ENCODE results near the gene MAP3K21.

The MAP3K21 gene

GRCh38 chr1:233390842-233391737 lies 63.6 kb downstream of the MAP3K21 start:
- no peak for DNase-seq

GRCh38 chr1:233393084-233393840 lies 65.7 kb downstream of the MAP3K21 start:
- no peak for DNase-seq

DNA sequence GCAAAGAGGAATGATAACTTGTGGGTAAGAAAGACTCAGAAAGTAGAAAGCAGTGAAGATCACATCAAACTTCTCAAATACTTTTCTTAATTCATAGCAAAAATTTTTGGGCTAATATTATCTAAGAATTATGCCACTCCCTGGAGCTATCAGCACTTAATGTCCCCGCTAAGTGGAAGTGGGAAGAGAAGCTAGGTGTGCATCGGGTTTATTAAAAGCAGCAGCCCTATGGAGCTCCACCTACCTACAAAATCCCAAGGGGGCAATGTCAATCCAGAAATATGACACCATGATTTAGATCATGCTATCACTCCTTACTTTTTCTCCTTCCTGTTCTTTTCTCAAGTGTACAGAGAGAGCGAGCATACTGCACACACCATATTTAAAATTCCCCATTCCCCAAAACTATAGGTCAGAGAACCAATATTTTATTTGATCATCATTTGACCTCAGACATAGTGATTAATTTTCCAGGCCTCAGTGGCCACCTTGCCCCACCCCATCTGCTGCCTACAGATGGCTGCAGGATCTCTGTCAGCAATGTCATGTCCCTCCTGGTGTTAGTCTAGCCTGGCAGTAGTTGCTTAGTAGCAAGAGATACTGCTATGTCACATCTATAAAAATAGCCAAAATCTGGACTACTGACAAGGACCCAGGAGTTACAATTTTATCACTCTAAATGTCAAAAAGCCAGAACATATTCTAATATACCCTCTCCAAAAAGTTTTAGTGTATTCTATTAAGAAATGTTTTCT lies 66.6 kb downstream of the MAP3K21 start:
- DNase-seq, result no peak

- DNase-seq, result peak in 1 of 2 donors; percentile 31
Measured at GRCh38 chr1:233394860-233395717, 67.6 kb downstream of the MAP3K21 start.

- no peak for DNase-seq
Measured at GRCh38 chr1:233395863-233396646, 68.5 kb downstream of the MAP3K21 start.

DNA sequence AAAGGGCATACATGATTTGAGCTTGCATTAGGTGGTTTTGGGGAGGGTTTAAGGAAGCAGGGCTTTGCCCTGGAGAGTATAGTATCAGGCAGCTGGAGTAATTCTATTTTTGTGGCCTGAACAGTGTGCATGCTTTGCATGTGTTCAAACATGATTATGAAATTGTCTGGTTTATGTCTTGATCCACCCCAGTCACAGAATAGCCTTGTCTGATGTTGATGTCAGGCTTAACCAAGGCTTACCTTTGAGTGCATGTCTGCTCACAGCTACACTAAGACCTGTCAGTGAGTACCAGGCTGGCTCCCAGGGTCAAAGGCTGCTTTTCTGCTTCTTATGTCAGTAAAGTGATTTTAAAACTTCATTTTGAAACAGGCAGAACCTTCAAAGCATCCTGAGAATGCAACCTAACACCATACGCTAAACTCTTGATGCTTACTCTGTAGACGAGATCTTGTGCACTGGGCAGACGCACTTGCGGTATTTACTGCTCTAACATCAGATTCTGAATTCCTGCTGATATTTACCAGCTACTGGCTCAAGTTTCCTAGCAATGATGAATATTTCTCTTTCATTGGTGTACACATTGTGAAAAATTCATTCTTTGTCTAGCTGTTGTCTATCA lies 78.9 kb downstream of the MAP3K21 start:
- DNase-seq, result no peak

DNA sequence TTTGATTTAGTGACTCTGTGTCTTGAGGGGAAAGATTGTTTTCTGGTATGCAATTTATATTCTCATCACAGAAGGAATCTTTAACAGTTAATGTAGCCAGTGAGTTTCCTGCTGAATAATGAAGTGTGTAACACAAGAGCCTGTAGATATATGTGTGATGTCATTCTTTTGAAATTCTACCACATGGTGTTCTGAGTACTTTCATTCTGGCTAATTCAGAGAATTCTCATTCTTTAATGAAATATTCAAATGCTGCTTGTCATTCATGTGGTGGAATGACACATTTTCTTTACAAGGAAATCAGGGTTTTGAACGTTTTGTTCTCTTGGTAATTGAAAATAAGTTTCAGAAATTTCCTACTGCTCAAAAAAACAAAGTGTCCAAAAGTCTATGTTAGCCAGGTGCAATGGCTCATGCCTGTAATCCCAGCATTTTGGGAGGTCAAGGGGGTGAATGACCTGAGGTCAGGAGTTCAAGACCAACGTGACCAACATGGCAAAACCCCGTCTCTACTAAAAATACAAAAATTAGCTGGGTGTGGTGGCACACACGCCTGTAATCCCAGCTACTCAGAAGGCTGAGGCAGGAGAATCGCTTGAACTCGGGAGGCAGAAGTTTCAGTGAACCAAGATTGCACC lies 79.6 kb downstream of the MAP3K21 start:
- DNase-seq, result no peak

- no peak for DNase-seq
Measured at GRCh38 chr1:233409540-233409939, 82.0 kb downstream of the MAP3K21 start.

GRCh38 chr1:233410906-233411305 lies 83.4 kb downstream of the MAP3K21 start:
- no peak for DNase-seq

DNA sequence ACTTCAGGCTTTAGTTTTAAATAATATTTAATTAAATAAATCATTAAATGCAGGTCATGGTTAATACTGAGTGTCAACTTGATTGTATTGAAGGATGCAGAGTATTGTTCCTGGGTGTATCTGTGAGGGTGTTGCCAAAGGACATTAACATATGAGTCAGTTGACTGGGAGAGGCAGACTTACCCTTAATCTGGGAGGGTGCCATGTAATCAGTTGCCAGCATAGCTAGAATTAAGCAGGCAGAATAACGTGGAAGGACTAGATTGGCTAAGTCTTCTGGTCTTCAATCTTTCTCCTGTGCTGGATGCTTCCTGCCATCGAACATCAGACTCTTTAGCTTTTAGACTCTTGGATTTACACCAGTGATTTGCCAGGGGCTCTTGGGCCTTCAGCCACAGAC lies 85.3 kb downstream of the MAP3K21 start:
- DNase-seq, result no peak

DNA sequence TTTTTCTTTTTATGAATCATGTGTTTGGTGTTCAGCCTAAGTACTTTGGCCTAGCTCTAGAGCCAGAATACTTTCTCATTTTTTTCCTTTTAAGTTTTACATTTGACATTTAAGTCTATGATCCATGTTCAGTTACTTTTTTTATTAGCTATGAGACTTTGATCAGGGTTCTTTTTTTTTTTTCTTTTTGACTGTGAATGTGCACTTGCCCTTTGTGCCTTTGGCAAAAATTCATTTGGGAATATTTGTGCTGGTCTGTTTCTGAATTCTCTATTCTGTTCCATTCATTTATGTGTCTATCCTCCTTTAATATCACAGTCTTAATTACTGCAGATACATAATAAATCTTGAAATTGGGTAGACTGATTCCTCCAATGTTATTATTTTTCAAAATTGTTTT lies 93.8 kb downstream of the MAP3K21 start:
- no peak for DNase-seq

DNA sequence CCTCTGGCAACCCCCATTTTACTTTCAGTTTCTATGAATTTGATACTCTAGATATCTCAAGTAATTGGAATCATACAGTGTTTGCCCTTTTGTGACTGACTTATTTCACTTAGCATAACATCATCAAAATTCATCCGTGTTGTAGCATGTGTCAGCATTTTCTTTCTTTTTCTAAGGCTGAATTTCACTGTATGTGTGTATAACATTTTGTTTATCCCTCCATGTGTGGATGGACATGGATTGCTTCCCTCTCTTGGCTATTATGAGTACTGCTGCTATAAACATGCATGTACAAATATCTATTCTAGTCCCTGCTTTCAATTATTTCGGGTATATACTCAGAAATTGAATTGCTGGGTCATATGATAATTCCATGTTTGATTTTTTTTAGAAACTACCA lies 97.3 kb downstream of the MAP3K21 start:
- DNase-seq, result no peak

DNA sequence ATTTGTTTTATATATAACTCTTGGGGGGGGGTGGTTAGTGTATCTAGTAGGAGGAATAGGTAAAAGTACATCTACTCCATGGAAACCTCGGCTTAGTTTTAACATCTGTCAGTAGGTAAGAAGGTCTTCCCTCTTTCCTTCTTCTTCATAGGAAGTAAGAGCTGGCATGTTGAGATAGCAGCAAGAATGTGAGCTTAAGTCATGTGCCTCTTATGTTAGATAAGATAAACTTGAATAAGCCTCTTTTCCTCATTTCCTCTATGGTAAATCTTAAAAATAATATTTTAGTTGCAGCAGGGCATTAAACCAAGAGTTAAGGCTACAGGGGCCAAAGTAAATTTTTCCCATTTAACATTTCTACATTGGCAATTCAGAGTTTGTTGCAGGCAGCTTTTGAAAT lies 100.4 kb downstream of the MAP3K21 start:
- no peak for DNase-seq

- DNase-seq, result no peak
Measured at GRCh38 chr1:233431753-233432403, 104.4 kb downstream of the MAP3K21 start.

- no peak for DNase-seq
Measured at GRCh38 chr1:233432916-233433315, 105.4 kb downstream of the MAP3K21 start.

- no peak for DNase-seq
Measured at GRCh38 chr1:233433436-233434210, 106.1 kb downstream of the MAP3K21 start.
